Measurements from ENCODE around the gene RPEL1.
A peak's percentile ranks its signal among the peaks of the same experiment; 100 is the strongest.
"Not testable (repeated sequence)": the region's sequence is repeated elsewhere in the genome, so short reads cannot be mapped to it uniquely, and the experiment has no call there.

Gene RPEL1

DNA sequence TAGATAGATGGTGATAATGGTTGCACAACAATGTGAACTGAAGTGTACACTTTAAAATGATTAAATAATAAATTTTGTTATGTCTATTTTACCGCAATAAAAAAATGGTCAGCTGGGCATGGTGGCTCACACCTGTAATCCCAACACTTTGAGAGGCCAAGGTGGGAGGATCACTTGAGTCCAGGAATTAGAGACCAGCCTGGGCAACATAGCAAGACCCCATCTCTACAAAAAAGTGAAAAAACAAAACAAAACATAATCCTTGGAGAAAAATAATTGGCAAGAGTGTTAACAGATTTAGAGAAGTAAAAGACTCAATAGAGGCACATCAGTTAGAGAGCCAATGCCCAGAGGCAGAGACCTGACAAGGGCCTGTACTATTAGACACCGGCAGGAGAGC, 9.9 kb upstream of the RPEL1 start:
- no peak for DNase-seq

DNA sequence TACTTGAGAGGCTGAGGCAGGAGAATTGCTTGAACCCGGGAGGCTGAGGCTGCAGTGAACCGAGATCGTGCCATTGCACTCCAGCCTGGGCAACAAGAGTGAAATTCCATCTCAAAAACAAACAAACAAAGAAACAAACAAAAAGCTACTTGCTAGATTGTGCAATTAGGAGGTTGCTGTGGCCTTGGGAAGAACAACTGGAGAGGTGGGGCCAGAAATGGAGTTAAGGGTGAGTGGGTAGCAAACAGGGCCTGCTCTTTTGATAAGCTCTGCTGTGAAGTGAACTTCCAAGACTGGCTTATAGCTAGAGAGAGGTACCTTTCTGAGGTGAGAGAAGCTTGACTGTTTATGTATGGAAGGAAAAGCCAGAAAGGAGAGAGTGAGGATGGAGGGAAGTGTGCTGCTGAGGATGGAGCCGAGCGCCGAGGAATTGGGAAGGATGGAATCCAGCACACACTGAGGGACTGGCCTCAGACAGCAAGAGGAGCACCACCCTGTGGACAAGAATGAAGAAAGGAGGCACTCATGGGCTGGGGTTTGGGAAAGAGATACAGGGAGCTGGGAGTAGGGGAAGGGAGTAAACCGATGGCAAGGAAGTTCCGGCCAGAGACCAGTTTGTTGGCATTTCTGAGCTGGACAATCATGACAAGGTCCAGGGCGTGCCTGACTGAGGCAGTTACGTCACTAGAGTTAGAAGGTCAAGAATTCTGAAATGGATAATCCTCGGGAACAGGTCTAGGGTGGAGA, 7.0 kb upstream of the RPEL1 start:
- DNase-seq = no peak

- peak; percentile 1 for DNase-seq
These were observed 4.2 kb upstream of the RPEL1 start for GRCh38 chr10:103241262-103242011.

GRCh38 chr10:103244666-103245271, 918 bp upstream of the RPEL1 start:
- peak; percentile 21 for DNase-seq

- DNase-seq = no peak
These were observed 637 bp downstream of the RPEL1 start for GRCh38 chr10:103246324-103246723.

DNA sequence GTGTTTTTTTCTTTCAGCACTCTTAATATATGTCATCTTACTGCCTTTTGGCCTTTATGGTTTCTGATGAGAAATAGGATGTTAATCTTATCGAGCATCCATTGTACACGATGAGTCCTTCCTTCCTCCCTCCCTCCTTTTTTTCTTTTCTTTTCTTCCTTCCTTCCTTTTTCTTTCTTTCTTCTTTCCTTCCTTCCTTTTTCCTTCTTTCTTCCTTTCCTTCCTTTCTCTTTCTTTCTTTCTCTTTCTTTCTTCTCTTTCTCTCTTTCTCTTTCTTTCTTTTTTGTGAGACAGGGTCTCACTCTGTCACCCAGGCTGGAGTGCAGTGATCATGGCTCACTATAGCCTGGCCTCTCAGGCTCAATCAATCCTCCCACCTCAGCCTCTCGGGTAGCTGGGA, 8.4 kb downstream of the RPEL1 start:
- DNase-seq = no peak

DNA sequence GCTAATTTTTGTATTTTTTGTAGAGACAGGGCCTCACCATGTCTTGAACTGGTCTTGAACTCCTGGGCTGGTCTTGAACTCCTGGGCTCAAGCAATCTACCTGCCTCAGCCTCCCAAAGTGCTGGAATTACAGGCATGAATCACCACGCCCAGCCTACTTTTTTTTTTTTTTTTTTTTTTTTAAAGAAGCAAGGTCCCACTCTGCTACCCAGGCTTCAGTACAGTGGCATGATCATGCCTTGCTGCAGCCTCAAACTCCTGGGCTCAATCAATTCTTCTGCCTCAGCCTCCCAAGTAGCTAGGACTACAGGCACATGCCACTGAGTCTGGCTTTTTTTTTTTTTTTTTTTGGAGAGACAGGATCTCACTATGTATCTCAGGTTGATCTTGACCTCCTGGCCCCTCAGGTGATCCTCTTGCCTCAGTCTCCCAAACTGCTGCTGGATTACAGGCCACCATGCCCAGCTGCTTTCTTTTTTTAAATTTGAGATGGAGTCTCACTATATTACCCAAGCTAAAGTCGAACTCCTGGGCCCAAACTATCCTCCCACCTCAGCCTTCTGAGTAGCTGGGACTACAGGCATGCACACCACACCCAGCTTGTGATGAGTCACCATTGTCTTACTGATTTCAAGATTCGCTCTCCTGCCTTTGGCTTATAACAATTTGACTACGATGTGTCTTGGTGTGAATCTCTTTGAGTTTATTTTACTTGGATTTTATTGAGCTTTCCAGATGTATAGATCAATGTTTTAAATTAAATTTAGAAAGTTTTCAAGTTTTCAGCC, 9.0 kb downstream of the RPEL1 start:
- no peak for DNase-seq

GRCh38 chr10:103256613-103257012, 10.9 kb downstream of the RPEL1 start:
- no peak for DNase-seq

GRCh38 chr10:103257812-103258211, 12.1 kb downstream of the RPEL1 start:
- no peak for DNase-seq

DNA sequence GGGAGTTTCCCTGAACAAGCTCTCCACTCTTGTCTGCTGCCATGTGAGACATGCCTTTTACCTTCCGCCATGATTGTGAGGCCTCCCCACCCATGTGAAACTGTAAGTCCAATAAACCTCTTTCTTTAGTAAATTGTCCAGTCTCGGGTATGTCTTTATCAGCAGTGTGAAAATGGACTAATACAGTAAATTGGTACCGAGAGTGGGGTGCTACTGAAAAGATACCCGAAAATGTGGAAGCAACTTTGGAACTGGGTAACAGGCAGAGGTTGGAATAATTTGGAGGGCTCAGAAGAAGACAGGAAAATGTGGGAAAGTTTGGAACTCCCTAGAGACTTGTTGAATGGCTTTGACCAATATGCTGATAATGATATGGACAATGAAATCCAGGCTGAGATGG, 13.2 kb downstream of the RPEL1 start:
- not testable (repeated sequence) for DNase-seq

DNA sequence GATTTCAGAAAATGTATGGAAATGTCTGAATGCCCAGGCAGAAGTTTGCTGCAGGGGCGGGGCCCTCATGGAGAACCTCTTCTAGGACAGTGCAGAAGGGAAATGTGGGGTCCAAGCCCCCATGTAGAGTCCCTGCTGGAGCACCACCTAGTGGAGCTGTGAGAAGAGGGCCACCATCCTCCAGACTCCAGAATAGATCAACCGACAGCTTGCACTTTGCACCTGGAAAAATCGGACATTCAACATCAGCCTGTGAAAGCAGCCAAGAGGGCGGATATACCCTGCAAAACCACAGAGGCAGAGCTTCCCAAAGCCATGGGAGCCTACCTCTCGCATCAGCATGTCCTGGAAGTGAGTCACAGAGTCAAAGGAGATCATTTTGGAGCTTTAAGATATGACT, 14.3 kb downstream of the RPEL1 start:
- no peak for DNase-seq

DNA sequence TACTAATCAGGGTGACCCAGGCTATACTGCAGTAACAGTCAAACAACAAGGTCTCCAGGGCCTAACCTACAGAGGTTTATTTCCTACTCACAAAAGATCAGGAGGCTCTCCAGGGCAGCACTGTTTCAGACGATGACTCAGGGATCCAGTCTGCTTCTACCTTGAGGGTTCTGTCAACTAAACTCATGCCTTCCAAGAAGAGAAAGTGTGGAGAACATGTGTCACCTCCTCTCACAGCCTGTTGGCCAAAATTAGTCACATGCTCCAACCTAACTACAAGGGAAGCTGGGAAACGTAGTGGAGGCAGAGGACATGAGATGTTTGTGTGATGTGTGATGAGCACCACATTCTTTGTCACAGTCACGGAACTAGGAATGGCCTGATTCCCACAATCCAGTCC, 16.5 kb downstream of the RPEL1 start:
- DNase-seq = no peak

- no peak for DNase-seq
These were observed 20.1 kb downstream of the RPEL1 start for GRCh38 chr10:103265717-103266329.

DNA sequence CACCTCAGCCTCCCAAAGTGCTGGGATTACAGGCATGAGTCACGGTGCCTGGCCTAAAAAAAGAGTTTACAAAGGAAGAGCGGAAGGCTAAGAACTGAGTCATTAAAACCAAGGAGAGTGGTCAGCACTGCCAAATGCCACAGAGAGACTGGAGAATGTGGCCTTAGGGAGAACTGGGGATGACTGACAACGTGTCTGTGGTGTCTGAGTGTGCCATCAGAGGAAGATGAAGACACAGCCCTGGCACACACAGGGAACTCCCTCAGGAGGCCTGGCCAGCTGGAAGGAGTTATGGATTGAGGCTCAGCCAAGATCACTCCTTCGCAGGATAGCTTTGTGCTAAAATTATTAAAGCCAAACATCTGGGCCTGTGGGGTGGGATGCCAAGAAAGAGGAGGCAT, 27.4 kb downstream of the RPEL1 start:
- DNase-seq = no peak

- no peak for DNase-seq
These were observed 30.7 kb downstream of the RPEL1 start for GRCh38 chr10:103276251-103276895.

GRCh38 chr10:103276896-103277712, 31.4 kb downstream of the RPEL1 start, which contains the start of gene INA:
Gene INA, plus strand, starts transcription at chr10:103277138. Its CDS starts 74 bp downstream, at chr10:103277212.
- peak; percentile 75 for DNase-seq

DNA sequence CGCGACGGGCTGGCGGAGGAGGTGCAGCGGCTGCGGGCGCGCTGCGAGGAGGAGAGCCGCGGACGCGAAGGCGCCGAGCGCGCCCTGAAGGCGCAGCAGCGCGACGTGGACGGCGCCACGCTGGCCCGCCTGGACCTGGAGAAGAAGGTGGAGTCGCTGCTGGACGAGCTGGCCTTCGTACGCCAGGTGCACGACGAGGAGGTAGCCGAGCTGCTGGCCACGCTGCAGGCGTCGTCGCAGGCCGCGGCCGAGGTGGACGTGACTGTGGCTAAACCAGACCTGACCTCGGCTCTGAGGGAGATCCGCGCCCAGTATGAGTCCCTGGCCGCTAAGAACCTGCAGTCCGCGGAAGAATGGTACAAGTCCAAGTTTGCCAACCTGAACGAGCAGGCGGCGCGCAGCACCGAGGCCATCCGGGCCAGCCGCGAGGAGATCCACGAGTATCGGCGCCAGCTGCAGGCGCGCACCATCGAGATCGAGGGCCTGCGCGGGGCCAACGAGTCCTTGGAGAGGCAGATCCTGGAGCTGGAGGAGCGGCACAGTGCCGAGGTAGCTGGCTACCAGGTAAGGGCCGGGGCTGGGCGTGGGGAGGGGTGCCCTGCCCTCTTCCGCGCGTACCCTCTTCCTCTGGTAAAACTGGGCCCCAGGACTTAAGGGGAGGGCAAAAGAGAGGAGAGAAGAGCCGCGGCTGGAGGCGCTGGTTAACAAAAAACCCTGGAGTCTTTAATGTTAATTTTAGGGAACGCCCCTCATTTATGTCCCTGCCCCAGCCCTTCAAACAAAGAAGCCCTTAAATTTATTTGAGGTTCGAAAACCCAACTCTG, 32.2 kb downstream of the RPEL1 start:
- DNase-seq = no peak

DNA sequence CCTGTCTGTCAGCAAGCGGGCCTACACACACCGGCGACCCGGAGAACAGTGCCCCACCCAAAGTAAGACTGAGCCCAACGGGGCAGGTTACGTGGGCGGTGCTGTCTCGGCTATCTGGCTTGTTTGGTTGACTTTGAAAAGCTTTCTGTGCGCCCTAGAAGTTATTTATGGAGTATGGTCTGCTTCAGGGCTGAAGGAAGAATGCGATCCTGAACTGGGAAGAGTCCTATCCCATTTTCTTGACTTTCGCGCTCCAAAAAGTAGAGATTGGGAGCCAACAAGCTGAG, 32.8 kb downstream of the RPEL1 start:
- DNase-seq = no peak

GRCh38 chr10:103278862-103279298, 33.2 kb downstream of the RPEL1 start:
- DNase-seq = peak; percentile 32

GRCh38 chr10:103280031-103280430, 34.3 kb downstream of the RPEL1 start:
- DNase-seq = no peak

Data from NCI-H2227 treated with DMSO at 0.1 percent for 48 hours (cell line).